GM08714 (cell line): ENCODE data around the gene CCDC190.

ENCODE experiments used
- H3K4me3 ChIP-seq: fragments of 200-500 bp; sonication (Bioruptor generic); 2 replicates; pipeline ENCODE4 v1.5.1; 2014; ENCODE audit warnings: mild to moderate bottlenecking, low read length, inconsistent platforms
- ZNF274 ChIP-seq: IDR thresholded peaks from 2 replicates; pipeline ENCODE4 v1.6.1; 2012; ENCODE audit warnings: mild to moderate bottlenecking, low read depth, low read length

The CCDC190 gene, protein sequence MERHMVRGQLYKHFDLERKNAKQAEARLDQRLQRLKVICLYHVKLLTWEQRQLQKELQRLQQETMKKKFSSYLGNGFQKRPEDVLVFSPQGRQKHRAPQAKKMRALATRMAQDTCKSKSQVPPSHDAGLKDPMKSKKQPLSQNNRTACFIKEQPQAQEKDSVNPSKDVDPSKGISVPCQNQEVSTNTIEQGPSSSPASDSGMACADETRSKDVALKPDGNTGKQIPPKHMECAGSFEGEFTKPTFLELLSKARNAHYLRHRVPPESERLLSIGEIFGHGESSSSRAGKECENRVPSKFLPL

DNA sequence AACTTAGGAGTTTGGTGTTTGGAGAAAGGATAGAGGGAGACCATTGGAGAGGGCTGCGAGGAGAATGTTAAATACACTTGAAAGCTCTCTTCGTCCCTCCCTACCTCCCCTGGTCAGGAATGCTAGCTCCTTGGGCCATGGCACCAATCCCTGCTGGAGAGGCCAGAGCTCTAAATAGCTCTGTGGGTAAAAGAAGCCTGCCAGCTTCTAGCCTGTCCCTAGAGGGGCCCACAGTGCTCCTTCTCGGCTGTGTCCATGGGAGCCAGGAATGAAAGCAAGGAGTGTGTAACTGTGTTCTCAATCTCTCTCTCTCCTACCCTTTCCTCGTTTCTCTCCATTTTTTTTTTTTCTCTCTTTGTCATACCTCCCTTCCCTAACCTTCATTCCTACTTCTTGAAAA lies at the start of gene CCDC190:
TSS of gene CCDC190 (minus strand) at position 75 of the 400 bp plus-strand sequence. CDS start 1,529 bp downstream, outside the sequence.
- TF ChIP-seq ZNF274: no peak
- no peak within 1 kb of the TSS for H3K4me3 ChIP-seq

DNA sequence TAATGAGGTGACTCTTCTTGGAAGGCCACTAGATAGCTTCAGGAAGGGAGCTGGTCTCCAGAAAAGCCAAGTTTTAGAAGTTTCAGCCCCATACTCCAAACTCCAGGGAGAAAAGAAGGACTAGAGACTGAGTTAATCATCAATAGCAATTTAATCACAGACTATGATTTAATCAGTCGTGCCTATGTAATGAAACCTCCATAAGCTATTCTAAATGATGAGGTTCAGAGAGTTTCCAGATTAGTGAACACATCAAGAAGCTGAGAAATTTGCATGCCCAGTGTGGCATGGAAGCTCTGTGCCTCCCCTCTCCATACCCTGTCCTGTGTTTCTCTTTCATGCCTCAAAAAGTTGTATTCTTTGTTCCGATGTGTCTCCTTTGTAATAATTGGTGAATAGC lies 49.2 kb upstream of the CCDC190 start:
- no peak for TF ChIP-seq ZNF274

DNA sequence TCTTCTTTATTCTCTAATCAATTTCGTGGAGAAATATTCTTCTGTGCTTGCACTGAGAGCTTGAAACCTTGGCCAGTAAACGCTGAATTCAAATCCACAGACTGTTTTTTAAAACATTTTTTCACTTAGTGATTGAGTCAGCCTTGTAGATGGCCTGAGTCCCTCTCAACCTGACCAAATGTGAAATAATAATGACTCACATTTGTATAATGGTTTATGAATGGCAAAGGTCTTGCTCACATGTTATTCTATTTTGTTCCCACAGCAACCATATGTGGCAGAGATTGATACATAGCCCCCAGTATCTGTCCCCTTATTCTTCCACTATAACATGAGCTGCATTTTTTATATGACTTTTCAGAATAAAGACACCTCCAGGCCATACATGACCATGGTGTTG lies 47.8 kb upstream of the CCDC190 start:
- H3K4me3 ChIP-seq: no peak overlapping the region
- no peak for TF ChIP-seq ZNF274

More for the DNA sequence above, 49.2 kb upstream of the CCDC190 start:
- no peak overlapping the region for H3K4me3 ChIP-seq

DNA sequence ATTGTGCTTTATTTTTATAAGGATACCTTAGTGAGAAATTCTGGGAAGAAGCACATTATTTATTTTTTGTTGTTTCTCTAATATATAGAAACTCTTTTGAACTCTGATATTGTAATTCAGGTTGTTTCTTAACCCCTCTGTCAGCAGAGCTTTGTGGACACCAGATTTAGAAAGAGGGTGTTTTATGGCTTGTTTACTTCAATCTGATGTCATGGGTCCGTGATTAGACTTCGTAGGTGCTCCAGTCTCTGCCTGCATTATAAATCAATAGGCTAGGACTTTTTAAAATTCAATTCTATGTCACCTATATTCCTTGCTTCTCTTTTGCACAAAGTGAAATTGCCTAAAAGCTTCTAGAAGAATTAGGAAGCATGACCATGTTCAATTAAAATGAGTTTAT lies 47.3 kb upstream of the CCDC190 start:
- no peak overlapping the region for H3K4me3 ChIP-seq
- no peak for TF ChIP-seq ZNF274

DNA sequence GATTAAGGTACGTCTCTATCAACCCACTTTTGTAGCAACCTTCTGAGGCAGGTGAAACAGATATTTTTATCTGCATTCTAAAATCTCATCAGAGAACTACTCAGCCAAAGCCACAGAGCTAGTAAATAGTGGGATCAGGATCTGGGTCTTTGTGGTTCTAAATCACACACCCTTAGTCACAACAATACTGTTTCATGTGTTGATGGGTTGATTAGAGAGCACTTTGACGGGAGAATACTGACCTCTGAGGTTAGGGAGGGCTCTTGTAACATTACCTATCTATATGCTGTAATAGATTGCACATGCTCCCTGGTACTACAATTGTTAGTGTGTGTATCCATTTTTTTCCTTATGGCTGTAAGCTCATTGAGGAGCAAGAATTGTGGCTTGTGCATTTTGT lies 45.5 kb upstream of the CCDC190 start:
- no peak overlapping the region for H3K4me3 ChIP-seq
- no peak for TF ChIP-seq ZNF274

DNA sequence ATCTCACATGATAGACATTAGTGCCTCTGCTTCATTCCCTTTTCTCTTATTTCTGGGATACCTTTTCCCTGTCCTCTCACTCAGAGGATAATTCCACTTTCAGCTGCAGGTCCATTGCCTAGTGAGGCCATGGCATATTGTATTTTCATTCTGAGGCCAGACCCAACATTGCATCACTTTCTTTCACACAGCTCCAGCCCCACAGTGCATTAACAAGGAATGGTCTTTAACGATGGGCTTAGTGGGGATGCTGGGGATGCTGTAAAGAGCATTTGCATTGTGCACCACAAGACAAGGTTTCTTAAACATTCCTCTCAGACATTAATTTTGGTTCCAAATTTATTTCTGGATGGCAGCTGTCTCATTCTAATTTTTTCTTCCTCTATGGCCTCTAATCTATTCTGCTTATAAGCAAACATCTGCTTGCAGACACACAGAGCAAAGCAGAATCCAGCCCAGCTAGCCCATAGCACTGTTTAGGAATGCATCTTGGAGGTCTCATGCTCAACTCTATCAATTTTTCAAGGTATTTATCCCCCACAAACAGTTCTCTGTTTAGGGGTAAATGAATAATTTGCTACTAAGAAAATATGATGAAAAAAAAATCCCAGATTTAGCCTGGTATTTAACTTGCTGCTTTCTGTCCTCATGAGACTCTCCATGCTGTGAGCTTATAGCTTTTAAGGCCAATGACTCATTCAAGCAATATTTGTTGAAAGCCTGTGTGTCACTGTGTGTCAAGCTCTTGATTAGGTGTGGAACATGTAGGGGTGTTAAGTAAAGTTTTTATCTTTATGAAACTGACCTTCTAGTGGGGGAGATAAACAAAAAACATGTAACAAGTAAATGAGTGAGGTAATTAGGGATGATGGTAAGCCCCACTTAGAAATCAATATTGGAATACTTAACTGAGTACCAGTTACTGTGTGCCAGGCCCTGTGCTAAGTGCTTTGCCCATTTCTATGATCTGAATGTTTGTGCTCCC lies 44.5 kb upstream of the CCDC190 start:
- TF ChIP-seq ZNF274: no peak
- no peak overlapping the region for H3K4me3 ChIP-seq

DNA sequence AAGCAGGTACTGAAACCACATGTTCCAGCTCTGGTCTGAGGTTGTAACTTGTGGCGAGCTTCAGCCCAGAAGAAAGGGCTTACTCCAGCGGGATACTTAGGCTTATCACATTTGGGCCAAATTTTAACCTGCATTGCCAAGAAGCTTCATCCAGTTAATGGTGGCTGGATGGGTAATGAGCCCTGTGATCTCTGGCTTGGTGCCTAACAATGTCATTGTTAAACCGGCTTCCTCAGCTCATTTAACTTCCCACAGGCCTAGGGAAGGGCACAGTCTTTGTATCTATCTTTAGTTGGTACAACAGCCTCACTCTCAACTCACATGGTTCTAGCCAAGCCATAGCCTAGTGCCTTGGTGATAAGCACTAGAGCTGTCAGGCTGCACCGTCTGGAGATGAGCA lies 43.6 kb upstream of the CCDC190 start:
- H3K4me3 ChIP-seq: no peak overlapping the region
- no peak for TF ChIP-seq ZNF274

DNA sequence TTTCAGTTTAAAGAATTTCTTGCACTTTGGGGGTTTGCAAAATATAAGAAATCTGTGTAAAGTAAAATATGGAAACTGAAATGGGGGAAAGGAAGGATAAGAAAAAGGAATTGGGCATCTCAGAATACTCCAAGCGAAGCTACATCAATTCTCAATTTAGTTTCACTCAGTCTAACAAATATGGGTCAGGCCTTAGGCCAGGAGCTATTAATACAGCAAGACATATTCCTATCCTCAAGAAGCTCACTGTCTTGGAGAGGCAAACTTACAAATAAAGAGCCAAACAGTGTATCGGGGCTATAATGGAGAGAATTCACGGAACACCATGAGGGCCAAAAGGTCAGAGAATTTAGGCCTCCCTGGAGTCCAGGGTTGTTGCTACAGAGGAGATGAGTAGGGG lies 43.0 kb upstream of the CCDC190 start:
- no peak for TF ChIP-seq ZNF274
- no peak overlapping the region for H3K4me3 ChIP-seq

DNA sequence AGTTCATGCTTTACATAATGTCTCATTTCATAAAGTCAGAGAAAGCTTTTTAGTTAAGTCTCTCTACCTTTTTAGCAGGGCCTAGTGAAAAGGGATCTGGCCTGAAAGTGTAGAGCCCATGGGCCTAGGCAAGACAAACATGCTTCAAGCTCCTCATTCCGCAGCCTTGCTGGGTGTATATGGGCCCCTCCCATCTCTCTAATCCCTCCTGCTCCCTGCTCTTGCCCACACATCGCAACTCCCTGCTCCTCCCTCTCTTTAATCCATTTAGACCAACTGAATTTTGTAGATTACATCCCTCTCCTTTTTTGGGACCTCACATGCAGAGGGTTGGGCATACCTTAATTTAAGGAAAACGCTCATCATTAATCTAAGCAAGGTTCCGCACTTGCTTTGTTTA lies 42.3 kb upstream of the CCDC190 start:
- no peak overlapping the region for H3K4me3 ChIP-seq
- no peak for TF ChIP-seq ZNF274

DNA sequence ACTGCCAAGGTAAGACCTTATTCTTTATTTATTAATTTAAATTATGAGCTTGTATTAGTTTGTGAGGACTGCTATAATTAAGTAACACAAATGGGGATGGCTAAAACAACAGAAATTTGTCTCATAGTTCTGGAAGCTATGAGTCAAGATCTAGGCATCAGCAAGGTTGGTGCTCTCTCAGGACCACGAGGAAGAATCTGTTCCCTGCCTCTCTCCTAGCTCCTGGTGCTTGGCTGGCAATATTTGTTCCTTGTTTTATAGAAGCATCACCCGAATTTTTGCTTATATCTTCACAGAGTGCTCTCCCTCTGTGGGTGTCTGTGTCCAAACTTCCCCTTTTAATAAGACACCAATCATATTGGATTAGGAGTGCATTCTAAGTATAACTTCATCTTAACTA lies 41.4 kb upstream of the CCDC190 start:
- no peak overlapping the region for H3K4me3 ChIP-seq
- no peak for TF ChIP-seq ZNF274

DNA sequence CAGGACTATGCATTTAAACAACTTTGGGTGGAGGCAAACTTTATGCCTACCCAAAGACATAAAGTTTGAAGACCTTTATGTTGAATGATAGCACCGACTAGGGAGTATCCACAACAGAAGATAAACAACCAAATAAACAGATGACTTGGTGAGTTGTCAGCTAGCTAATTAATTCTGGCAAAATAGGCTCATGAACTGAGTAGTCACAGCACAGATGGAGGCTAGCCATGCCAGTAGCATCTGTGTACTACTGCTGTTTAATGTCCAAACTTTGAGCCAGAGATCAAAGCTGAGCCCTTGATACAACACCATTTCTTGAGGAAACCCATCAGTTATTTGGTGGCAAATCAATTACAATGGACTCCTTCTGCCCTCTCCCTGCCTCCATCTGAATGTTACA lies 40.3 kb upstream of the CCDC190 start:
- TF ChIP-seq ZNF274: no peak
- no peak overlapping the region for H3K4me3 ChIP-seq

DNA sequence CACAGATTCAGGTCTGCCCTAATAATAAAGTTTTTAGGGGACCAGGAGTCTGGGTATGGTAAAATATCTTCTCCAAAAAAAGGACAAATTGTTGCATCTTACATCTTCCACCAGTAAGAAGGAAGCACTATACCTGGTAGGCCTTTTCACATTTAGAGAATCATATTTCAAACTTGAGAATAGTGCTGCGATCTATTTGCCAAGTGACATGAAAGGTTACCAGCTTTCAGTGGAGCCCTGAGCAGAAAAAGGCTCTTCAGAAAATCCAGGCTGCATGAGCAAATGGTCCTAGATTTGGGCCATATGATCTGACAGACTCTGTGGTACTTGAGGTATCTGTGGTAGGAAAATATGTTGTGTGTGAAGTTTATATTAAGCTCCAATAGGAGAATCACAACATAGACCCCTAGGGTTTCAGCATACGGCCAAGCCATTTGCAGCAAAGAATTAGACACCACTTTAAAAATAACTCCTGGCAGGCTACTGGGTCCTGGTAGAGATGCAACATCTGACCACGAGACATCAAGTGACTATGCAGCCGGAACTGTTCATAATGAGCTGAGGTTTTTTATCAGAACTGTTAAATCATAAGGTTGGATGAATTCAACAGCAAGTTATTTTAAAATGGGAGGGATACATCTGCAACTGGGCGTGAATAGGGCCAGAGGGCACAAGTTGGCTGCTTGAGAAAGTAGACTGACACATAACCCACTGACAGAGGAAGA lies 38.6 kb upstream of the CCDC190 start:
- no peak overlapping the region for H3K4me3 ChIP-seq
- TF ChIP-seq ZNF274: no peak

DNA sequence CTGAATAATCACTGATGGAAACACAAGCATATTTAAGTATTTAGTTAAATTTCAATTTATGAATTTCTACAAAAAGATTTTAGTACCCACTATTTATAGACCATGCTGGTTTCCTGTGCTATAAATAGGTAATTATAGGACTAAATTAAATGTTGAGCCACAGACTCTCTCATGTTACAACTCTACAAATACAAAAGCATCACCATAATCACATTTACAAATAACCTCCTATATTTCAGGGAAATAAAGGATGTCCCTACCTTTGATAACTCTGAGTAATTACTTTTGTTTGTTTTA lies 32.6 kb upstream of the CCDC190 start:
- H3K4me3 ChIP-seq: no peak overlapping the region
- TF ChIP-seq ZNF274: no peak

DNA sequence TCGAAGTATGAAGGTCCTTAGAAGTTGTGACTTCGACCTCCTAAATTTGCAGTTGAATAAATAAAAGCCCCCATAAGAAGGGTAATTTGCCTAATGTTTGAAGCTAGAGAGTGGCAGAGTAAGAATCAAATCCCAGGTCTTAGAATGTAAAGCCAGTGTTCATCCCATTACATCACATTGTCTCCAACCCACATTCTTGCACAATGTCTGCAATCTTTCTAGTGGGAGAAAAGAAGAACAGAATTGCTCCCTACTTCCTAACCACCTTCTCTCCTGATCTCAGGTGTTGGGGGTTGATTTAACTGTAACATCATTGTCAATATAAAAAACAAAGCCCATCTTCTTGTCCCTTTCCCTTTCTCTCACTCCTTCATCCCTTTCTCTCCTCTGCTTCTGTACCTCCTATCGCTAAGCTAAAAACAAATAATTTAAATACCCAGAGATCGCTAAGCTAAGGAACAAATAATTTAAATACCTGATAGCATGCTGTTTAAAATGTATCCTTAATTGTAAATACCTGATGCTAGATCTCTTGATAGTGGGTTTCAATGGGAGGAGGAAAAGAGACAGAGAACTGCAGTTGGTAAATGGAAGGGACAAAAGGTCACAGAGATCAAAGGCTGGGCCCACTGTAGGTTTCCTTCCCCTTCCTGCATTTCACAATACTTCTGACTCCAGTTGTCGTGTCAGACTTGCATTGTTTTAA lies 32.1 kb upstream of the CCDC190 start:
- no peak for TF ChIP-seq ZNF274
- no peak overlapping the region for H3K4me3 ChIP-seq

DNA sequence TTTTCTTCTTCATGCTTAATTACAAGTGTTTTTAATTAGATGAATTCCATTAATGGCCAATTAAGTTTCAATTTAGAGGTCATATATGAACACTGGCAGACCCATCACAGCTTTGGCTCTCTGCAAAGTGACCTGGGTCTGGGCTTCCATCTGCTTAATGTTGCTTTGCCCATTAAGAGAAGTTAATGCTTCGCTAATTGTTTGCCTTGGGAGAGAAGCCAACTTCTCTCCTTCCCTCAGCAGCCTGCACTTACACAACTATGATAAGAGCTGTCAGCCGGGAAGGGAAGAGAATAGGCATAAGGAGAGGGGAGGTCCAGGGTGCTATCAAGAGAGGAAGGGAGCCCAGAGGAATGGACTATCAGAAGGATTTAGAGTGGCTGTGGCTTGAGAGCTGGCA lies 29.0 kb upstream of the CCDC190 start:
- H3K4me3 ChIP-seq: no peak overlapping the region
- TF ChIP-seq ZNF274: no peak
